Gastrocnemius medialis (tissue), 4 donors: ENCODE measurements around the gene CEND1.

Experiments
- CTCF ChIP-seq, 5 experiments: fragments of 450-650 bp in 3 of 5; fragments of 200-600 bp in 2 of 5; sonication (generic) in 2 of 5; IDR thresholded peaks in 4 of 5; conservative IDR thresholded peaks in 1 of 5; 1 replicate in 4 of 5; 2 replicates in 1 of 5; pipeline ENCODE4 v1.5.1; 2016 to 2019; ENCODE audit warnings: antibody characterized with exemption in 5 of 5, mild to moderate bottlenecking in 3 of 5, moderate library complexity in 3 of 5
- POLR2A ChIP-seq, 2 donors: fragments of 450-650 bp; IDR thresholded peaks; one replicate each; pipeline ENCODE4 v1.6.1; 2017; ENCODE audit warnings: antibody characterized with exemption in 2 of 2, mild to moderate bottlenecking in 2 of 2, moderate library complexity in 2 of 2

DNA sequence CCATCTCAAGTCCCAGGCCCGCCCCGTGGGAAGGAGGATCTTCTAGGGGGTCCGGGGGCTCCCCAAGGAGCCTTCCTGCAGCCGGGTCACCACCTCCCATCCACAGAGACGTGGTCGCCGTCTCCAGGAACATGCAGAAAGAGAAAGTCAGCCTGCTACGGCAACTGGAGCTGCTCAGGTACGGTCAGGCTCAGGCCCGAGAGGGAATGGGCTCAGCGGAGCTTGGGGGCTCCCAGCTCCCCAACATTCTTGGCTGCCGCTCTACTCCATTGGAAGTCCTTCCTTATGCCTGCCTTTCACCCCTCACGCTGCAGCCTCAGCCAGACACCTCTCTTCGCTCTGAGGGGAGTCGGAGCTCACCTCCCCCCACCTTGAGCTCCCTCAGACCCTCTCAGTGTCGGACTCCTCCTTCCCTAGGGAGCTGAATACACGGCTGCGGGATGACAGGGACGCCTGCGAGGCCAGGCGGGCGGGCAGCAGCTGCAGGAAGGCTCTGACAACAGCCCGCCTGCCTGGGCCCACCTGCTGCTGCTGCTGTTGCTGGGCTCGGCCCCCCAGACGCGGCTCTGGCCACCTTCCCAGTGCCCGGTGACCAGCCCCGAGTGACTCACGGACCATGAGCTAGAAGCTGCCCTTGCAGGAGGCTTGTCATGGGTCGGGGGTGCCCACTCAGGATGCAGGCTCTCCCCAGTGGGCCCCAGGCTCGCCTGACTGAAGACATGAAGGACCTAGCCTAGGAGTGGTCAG, 41.4 kb upstream of the CEND1 start:
- TF ChIP-seq CTCF (IDR thresholded peaks at IDR 0.05 in 4 of 5, conservative IDR thresholded peaks at IDR 0.05 in 1 of 5) (no peak), POLR2A (IDR thresholded peaks at IDR 0.05) (peak in 1 of 2 donors; percentile 11)
